Measurements from ENCODE around the gene B3GAT1.

DNA sequence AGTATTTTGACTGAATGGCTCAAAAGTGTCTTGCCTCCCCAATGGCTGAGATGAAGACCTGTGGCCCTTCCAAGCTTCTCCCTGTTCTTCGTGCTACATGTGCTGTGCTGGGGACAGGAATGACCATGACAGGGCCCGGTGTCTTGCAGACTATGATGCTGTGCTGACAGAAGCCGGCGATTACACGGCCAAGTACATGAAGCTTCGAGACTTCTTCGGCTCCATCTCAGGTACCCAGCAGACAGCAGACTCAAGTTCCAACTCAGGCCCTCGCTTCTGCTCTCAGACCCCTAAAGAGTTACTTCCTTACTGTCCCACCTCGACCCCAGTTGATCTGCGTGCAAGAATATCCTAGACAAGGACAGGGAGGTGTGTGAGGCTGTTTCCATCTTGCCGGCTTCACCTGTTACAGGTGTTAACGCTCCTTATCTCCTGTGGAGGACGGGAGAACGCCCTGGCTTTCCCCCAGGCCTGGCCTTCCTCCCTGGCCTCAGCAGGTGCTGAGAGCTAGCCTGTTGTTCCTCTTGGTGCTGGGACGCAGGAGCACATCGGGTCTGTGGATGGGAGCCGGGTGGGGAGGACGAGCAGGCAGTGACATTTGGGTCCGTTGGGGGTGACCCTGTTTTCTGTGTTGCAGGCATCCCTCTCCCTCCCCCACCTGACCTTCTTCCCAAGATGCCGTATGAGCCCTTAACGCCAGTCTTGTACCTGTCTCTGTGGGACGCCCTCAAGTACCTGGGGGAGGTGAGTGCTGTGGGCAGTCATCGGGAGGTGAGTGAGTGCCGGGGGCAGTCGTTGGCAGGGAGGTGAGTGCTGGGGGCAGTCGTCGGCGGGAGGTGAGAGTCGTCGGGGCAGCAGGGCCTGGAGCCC lies 42.2 kb downstream of the B3GAT1 start:
- TF ChIP-seq TAF1 (IDR thresholded peaks at IDR 0.05; ENCODE audit: low read depth, low read length) (no peak), POLR2AphosphoS5 (IDR thresholded peaks at IDR 0.05; ENCODE audit: low read depth, low read length) (no peak), POLR2A (IDR thresholded peaks at IDR 0.05; ENCODE audit: low read depth, low read length) (no peak), POU2F2 (IDR thresholded peaks at IDR 0.05; ENCODE audit: low read depth, low read length) (no peak), SPI1 (IDR thresholded peaks at IDR 0.05; ENCODE audit: low read depth, low read length) (no peak), PAX5 (IDR thresholded peaks at IDR 0.05; ENCODE audit: insufficient read depth, low read length, severe bottlenecking) (no peak)
